Endodermal cell (in vitro differentiated cells): ENCODE measurements around the gene POLRMT. TPM values are rescaled to one million over a fixed set of nuclear protein-coding genes. Genes with fewer than 3 reads are reported as not detected.
A peak's percentile ranks its signal among the peaks of the same experiment; 100 is the strongest.

ENCODE experiments used
- DNase-seq: peaks from one replicate; pipeline ENCODE4 v3.0.0-alpha.2; 2017
- H3K27ac ChIP-seq: 2 replicates; pipeline ENCODE4 v1.5.1; 2013; ENCODE audit warnings: mild to moderate bottlenecking, low read depth, low read length, moderate library complexity
- H3K27me3 ChIP-seq: 2 replicates; pipeline ENCODE4 v1.6.1; 2013; ENCODE audit warnings: mild to moderate bottlenecking, low read length, moderate library complexity; ENCODE audit not compliant: insufficient read depth, control insufficient read depth, poor library complexity, severe bottlenecking
- H3K36me3 ChIP-seq: 2 replicates; pipeline ENCODE4 v1.7.0; 2013; ENCODE audit warnings: mild to moderate bottlenecking, low read length, moderate library complexity; ENCODE audit not compliant: control insufficient read depth, insufficient read depth
- H3K4me1 ChIP-seq: one replicate; pipeline ENCODE4 v1.7.0; 2013; ENCODE audit warnings: low read length; ENCODE audit not compliant: control insufficient read depth, insufficient read depth
- H3K4me3 ChIP-seq: 2 replicates; pipeline ENCODE4 v1.5.1; 2013; ENCODE audit warnings: mild to moderate bottlenecking, low read length, moderate library complexity
- H3K9ac ChIP-seq: 2 replicates; pipeline ENCODE4 v1.6.1; 2013; ENCODE audit warnings: mild to moderate bottlenecking, low read length, moderate library complexity; ENCODE audit not compliant: poor library complexity, severe bottlenecking; ENCODE audit errors: extremely low read depth
- H3K9me3 ChIP-seq: 2 replicates; pipeline ENCODE4 v1.6.1; 2013; ENCODE audit warnings: mild to moderate bottlenecking, low read length, moderate library complexity; ENCODE audit not compliant: control insufficient read depth
- H3K27ac Mint-ChIP-seq: 2 replicates; pipeline ENCODE4 v1.8.0; 2020; ENCODE audit warnings: mixed read lengths
- H3K27me3 Mint-ChIP-seq: 2 replicates; pipeline ENCODE4 v1.8.0; 2021; ENCODE audit warnings: mild to moderate bottlenecking, mixed read lengths; ENCODE audit not compliant: insufficient read depth
- H3K36me3 Mint-ChIP-seq: 2 replicates; pipeline ENCODE4 v1.8.0; 2020; ENCODE audit warnings: low read depth, mixed read lengths
- H3K4me1 Mint-ChIP-seq: 2 replicates; pipeline ENCODE4 v1.8.0; 2020; ENCODE audit warnings: mixed read lengths
- H3K4me3 Mint-ChIP-seq: 2 replicates; pipeline ENCODE4 v1.8.0; 2020; ENCODE audit warnings: mild to moderate bottlenecking, moderate library complexity, mixed read lengths
- H3K9me3 Mint-ChIP-seq: 2 replicates; pipeline ENCODE4 v1.8.0; 2020; ENCODE audit warnings: mild to moderate bottlenecking, mixed read lengths
- CTCF ChIP-seq: fragments of 200-600 bp; sonication (generic); conservative IDR thresholded peaks from 2 replicates; pipeline ENCODE4 v1.5.0; 2021; ENCODE audit warnings: antibody characterized with exemption, mild to moderate bottlenecking
- WGBS, 2 experiments: methylation state at CpG; one replicate each; pipeline versions ENCODE4 v1.1.5 to v1.1.7; 2013; ENCODE audit warnings: missing lambda C conversion rate in 2 of 2, mixed read lengths in 1 of 2; ENCODE audit not compliant: insufficient coverage in 1 of 2, insufficient read length in 1 of 2; 5-methylcytosine and 5-hydroxymethylcytosine counted together
- total RNA-seq, 2 donors: library from RNA; stranded (reverse); fragmentation: NEBNext Ultra II Directional in 1 of 2; extraction: Animal tissue kit (Norgen Biotek cat#: 25700) in 1 of 2; gene quantifications; 2 replicates in 1 of 2; 3 replicates in 1 of 2; pipeline ENCODE4 v1.2.1, GENCODE V29; 2021

The POLRMT gene
- total RNA-seq, 2 donors from 2014 or later = 76.6 to 86.4 TPM

- DNase-seq = no peak
- no peaks in the 10 kb centered on the region for H3K4me1 Mint-ChIP-seq
- TF ChIP-seq CTCF = no peak
- H3K27ac ChIP-seq = no peak overlapping the region
- H3K36me3 ChIP-seq = no peaks in the 10 kb centered on the region
- no peaks in the 10 kb centered on the region for H3K27me3 ChIP-seq
- H3K27me3 Mint-ChIP-seq = no peaks in the 10 kb centered on the region
- H3K4me1 ChIP-seq = no peaks in the 10 kb centered on the region
- no peak overlapping the region for H3K9ac ChIP-seq
- no peak overlapping the region for H3K4me3 Mint-ChIP-seq
- no peak overlapping the region for H3K27ac Mint-ChIP-seq
- no peaks in the 10 kb centered on the region for H3K9me3 ChIP-seq
- 95 to 97% methylated on average over 25 to 47 of the region's 48 CpGs for WGBS, 2 experiments
- no peak overlapping the region for H3K4me3 ChIP-seq
- peaks cover 12% of the 10 kb centered on the region for H3K36me3 Mint-ChIP-seq
- no peaks in the 10 kb centered on the region for H3K9me3 Mint-ChIP-seq
Measured at GRCh38 chr19:646779-647565, 13.6 kb upstream of the POLRMT start.

GRCh38 chr19:645912-646778 lies 12.8 kb upstream of the POLRMT start:
- no peaks in the 10 kb centered on the region for H3K27me3 ChIP-seq
- 94 to 95% methylated on average over 53 to 62 of the region's 62 CpGs for WGBS, 2 experiments
- Mint-ChIP-seq H3K4me1 (no peaks in the 10 kb centered on the region), H3K4me3 (no peak overlapping the region), H3K9me3 (no peaks in the 10 kb centered on the region), H3K27me3 (peaks cover 3% of the 10 kb centered on the region), H3K27ac (no peak overlapping the region), H3K36me3 (peaks cover 12% of the 10 kb centered on the region)
- H3K27ac ChIP-seq = peak overlapping the region; percentile 17
- H3K9ac ChIP-seq = no peak overlapping the region
- no peak overlapping the region for H3K4me3 ChIP-seq
- TF ChIP-seq CTCF = no peak
- no peak for DNase-seq
- H3K9me3 ChIP-seq = no peaks in the 10 kb centered on the region
- H3K4me1 ChIP-seq = no peaks in the 10 kb centered on the region
- H3K36me3 ChIP-seq = no peaks in the 10 kb centered on the region

DNA sequence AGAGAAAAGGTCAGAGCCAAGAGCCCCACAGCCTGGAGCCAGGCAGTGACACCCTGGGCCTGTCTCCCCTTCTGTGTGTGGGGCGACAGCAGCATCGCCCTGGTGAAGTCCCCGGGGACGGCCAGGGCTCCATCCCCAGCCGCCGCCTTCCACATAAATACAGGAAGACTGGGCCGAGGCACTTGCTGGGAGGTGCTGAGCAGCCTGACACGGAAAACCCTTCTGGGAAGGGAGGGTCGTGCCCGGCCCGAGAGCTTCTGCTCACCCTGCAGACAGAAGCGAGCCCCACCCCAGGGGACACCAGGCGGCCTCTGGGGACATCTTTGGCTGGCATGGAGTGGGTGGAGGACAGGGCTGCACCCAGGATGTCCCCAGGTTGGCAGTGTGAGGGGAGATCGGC lies 11.5 kb upstream of the POLRMT start:
- Histone ChIP-seq H3K9ac (no peak overlapping the region), H3K36me3 (no peaks in the 10 kb centered on the region), H3K4me1 (no peaks in the 10 kb centered on the region), H3K27ac (no peak overlapping the region), H3K9me3 (no peaks in the 10 kb centered on the region), H3K27me3 (no peaks in the 10 kb centered on the region), H3K4me3 (no peak overlapping the region)
- Mint-ChIP-seq H3K27me3 (peaks cover 3% of the 10 kb centered on the region), H3K27ac (no peak overlapping the region), H3K9me3 (no peaks in the 10 kb centered on the region), H3K36me3 (peaks cover 10% of the 10 kb centered on the region), H3K4me1 (no peaks in the 10 kb centered on the region), H3K4me3 (no peak overlapping the region)
- TF ChIP-seq CTCF = no peak
- DNase-seq = no peak
- WGBS, 2 experiments = 88 to 94% methylated on average over 12 to 14 of the region's 14 CpGs
